ENCODE results near the gene LDB3.
"Not testable (repeated sequence)": the region's sequence is repeated elsewhere in the genome, so short reads cannot be mapped to it uniquely, and the experiment has no call there.

The LDB3 gene

GRCh38 chr10:86726677-86726999, 58.3 kb downstream of the LDB3 start:
- DNase-seq: no peak

- DNase-seq: no peak
Measured at GRCh38 chr10:86727470-86727869, 59.2 kb downstream of the LDB3 start.

GRCh38 chr10:86728056-86728455, 59.7 kb downstream of the LDB3 start:
- no peak for DNase-seq

- DNase-seq: no peak
Measured at GRCh38 chr10:86729677-86730076, 61.4 kb downstream of the LDB3 start.

GRCh38 chr10:86730227-86730626, 61.9 kb downstream of the LDB3 start:
- peak in 16 of 56 donors; percentile 6 to 85 (median 22) for DNase-seq

GRCh38 chr10:86732771-86733170, 64.5 kb downstream of the LDB3 start:
- DNase-seq: no peak

- DNase-seq: peak in 2 of 56 donors; percentile 8 to 24
Measured at GRCh38 chr10:86733260-86733671, 65.0 kb downstream of the LDB3 start.

- DNase-seq: no peak
Measured at GRCh38 chr10:86734207-86734988, 66.1 kb downstream of the LDB3 start.

GRCh38 chr10:86735278-86735677, 67.0 kb downstream of the LDB3 start:
- DNase-seq: not testable (repeated sequence)

- DNase-seq: no peak
Measured at GRCh38 chr10:86742230-86742629, 73.9 kb downstream of the LDB3 start.

GRCh38 chr10:86744067-86744725, 75.9 kb downstream of the LDB3 start:
- DNase-seq: no peak

GRCh38 chr10:86747796-86748581, 79.7 kb downstream of the LDB3 start:
- DNase-seq: no peak

- DNase-seq: no peak
Measured at GRCh38 chr10:86749854-86750253, 81.5 kb downstream of the LDB3 start.

GRCh38 chr10:86751477-86751876, 83.2 kb downstream of the LDB3 start:
- no peak for DNase-seq

- DNase-seq: no peak
Measured at GRCh38 chr10:86752311-86752710, 84.0 kb downstream of the LDB3 start.

- DNase-seq: no peak
Measured at GRCh38 chr10:86753051-86753450, 84.7 kb downstream of the LDB3 start.

GRCh38 chr10:86753638-86754434, 85.5 kb downstream of the LDB3 start:
- no peak for DNase-seq

GRCh38 chr10:86755454-86755739, 87.1 kb downstream of the LDB3 start:
- DNase-seq: no peak

GRCh38 chr10:86755740-86756510, 87.6 kb downstream of the LDB3 start:
- peak in 55 of 56 donors; percentile 25 to 94 (median 82) for DNase-seq

GRCh38 chr10:86756511-86757112, 88.3 kb downstream of the LDB3 start, which contains the start of gene BMPR1A:
Gene BMPR1A, plus strand, starts transcription at chr10:86756619. Its CDS starts 119,400 bp downstream, at chr10:86876019.
- peak in 15 of 56 donors; percentile 24 to 94 (median 85) for DNase-seq

Measured in amygdala (tissue), 56 donors.